ENCODE data around the gene KPNA5. TPM values are rescaled to one million over a fixed set of nuclear protein-coding genes. Genes with fewer than 3 reads are reported as not detected.

KPNA5 gene
- total and polyA plus RNA-seq, 2 of the 8 experiments (the other 6 are each of a cell fraction or from before 2014, with no cell fraction given) = 2.0 to 9.7 TPM

GRCh38 chr6:116767715-116768114, 86.7 kb downstream of the KPNA5 start:
- Histone ChIP-seq H2BK5ac (ENCODE audit: low read depth, low read length) (no peak overlapping the region), H3K4me2 (ENCODE audit: insufficient read depth in 1 of 2, low read depth in 2 of 2, low read length in 2 of 2) (no peak overlapping the region), H3K23me2 (ENCODE audit: low read depth, low read length) (peaks cover 12% of the 10 kb centered on the region; the same call in 1 of the 2 replicates), H3K27ac (ENCODE audit: low read depth, low read length) (no peak overlapping the region), H3K4me3 (ENCODE audit: extremely low read depth in 1 of 4, insufficient read depth in 2 of 4, low read depth in 3 of 4, low read length in 4 of 4) (no peak overlapping the region), H2BK12ac (ENCODE audit: low read depth, low read length) (no peak overlapping the region), H3K9ac (replicated peaks in 1 of 4; ENCODE audit: extremely low read depth in 1 of 4, low read depth in 3 of 4, low read length in 3 of 4) (no peak overlapping the region), H3K79me2 (ENCODE audit: control insufficient read depth in 1 of 2, insufficient read depth in 2 of 2, low read length in 2 of 2) (no peaks in the 10 kb centered on the region), H3K23ac (ENCODE audit: insufficient read length) (no peak overlapping the region), H3K18ac (ENCODE audit: extremely low read depth, low read length) (no peak overlapping the region), H2AFZ (ENCODE audit: low read length) (no peak overlapping the region), H3K14ac (ENCODE audit: insufficient read length) (no peak overlapping the region), H3K4ac (replicated peaks; ENCODE audit: insufficient read length, low read depth, low read length) (no peak overlapping the region), H3K27me3 (replicated peaks in 1 of 4; ENCODE audit: control insufficient read depth in 3 of 4, extremely low read depth in 1 of 4, insufficient read depth in 3 of 4, low read length in 3 of 4) (peaks cover 8 to 31% (median 24%) of the 10 kb centered on the region in 4 experiments), H4K20me1 (replicated peaks in 1 of 2; ENCODE audit: control insufficient read depth in 1 of 2, insufficient read depth in 2 of 2, low read length in 2 of 2) (no peaks in the 10 kb centered on the region), H4K8ac (ENCODE audit: extremely low read depth, insufficient read depth, low read length) (no peak overlapping the region), H2BK15ac (ENCODE audit: low read length) (no peak overlapping the region), H2BK120ac (replicated peaks; ENCODE audit: low read depth, low read length) (no peak overlapping the region), H3K79me1 (ENCODE audit: low read depth, low read length) (no peaks in the 10 kb centered on the region), H2BK20ac (ENCODE audit: low read length) (no peak overlapping the region), H3K56ac (replicated peaks; ENCODE audit: insufficient read length, low read depth, low read length) (no peak overlapping the region), H3K9me3 (ENCODE audit: insufficient read depth in 2 of 2, low read depth in 1 of 2, low read length in 1 of 2) (no peaks in the 10 kb centered on the region), H2AK5ac (ENCODE audit: low read depth, low read length) (no peak overlapping the region), H4K91ac (replicated peaks; ENCODE audit: insufficient read length, low read length) (no peak overlapping the region), H3K4me1 (replicated peaks in 1 of 4; ENCODE audit: control insufficient read depth in 3 of 4, insufficient read depth in 4 of 4, low read length in 3 of 4) (no peaks in the 10 kb centered on the region; a peak in 2 of 7 replicates), H3K36me3 (ENCODE audit: control insufficient read depth in 2 of 4, insufficient read depth in 4 of 4, low read length in 3 of 4) (no peaks in the 10 kb centered on the region), H4K5ac (ENCODE audit: insufficient read length, low read depth, low read length) (no peak overlapping the region)
- ChIA-PET CTCF (ENCODE audit: partially characterized antibody) (interaction anchor here (1.5 to 4.6 kb wide), 3 partner anchors 12 to 201 kb away, joined by 3 to 21 read pairs (median 5); no protein-coding TSS in a partner anchor), POLR2A (ENCODE audit: partially characterized antibody) (no interaction called here)
- DNase-seq (ENCODE audit: low read depth in 1 of 2, low spot score in 2 of 2) (no peak), FAIRE-seq (no peak)
- TF ChIP-seq JUND (IDR thresholded peaks at IDR 0.05; ENCODE audit: low read length) = no peak
- no peak for TF ChIP-seq ZNF274 (IDR thresholded peaks at IDR 0.05; ENCODE audit: borderline replicate concordance, extremely low read depth, low read length)
- WGBS, 2 experiments (ENCODE audit: extremely low coverage in 1 of 2, insufficient coverage in 1 of 2, insufficient read length in 1 of 2, insufficient replicate concordance in 2 of 2, low coverage in 1 of 2, low lambda C conversion rate in 2 of 2, missing lambda C conversion rate in 1 of 2) = 82% methylated on average over 2 of the region's 2 CpGs; no CpG with 5 or more reads in 1 of the 2 experiments
